Uterus (tissue), 4 donors: ENCODE data around the gene RPL27A. TPM values are rescaled to one million over a fixed set of nuclear protein-coding genes. Genes with fewer than 3 reads are reported as not detected.

Experiments used
- DNase-seq, 2 donors: peaks; one replicate each; pipeline ENCODE4 v3.0.0-alpha.2; 2019 to 2020
- H3K27ac ChIP-seq, 2 donors: fragments of 200-600 bp; sonication (generic); 1 replicate in 1 of 2; 2 replicates in 1 of 2; pipeline ENCODE4 v1.5.1; 2016 to 2018
- H3K27me3 ChIP-seq, 2 donors: fragments of 200-600 bp; sonication (generic); one replicate each; pipeline ENCODE4 v1.5.1; 2018 to 2019; ENCODE audit warnings: control low read depth in 1 of 2
- H3K36me3 ChIP-seq, 2 donors: fragments of 200-600 bp; sonication (generic); one replicate each; pipeline ENCODE4 v1.5.1; 2019; ENCODE audit warnings: control low read depth in 1 of 2
- H3K4me1 ChIP-seq, 2 donors: fragments of 200-600 bp; sonication (generic); one replicate each; pipeline ENCODE4 v1.5.1; 2018 to 2019; ENCODE audit warnings: control low read depth in 1 of 2
- H3K4me3 ChIP-seq, 2 donors: fragments of 200-600 bp; sonication (generic); 1 replicate in 1 of 2; 2 replicates in 1 of 2; pipeline ENCODE4 v1.5.1; 2018 to 2019; ENCODE audit warnings: mild to moderate bottlenecking in 1 of 2
- H3K9me3 ChIP-seq, 2 donors: fragments of 200-600 bp; sonication (generic); one replicate each; pipeline ENCODE4 v1.5.1; 2019; ENCODE audit warnings: control low read depth in 1 of 2
- POLR2A ChIP-seq, 2 donors: fragments of 450-650 bp; IDR thresholded peaks; one replicate each; pipeline ENCODE4 v1.6.1; 2016; ENCODE audit warnings: antibody characterized with exemption in 2 of 2, mild to moderate bottlenecking in 1 of 2, moderate library complexity in 1 of 2
- intact Hi-C: fragments of 100-400 bp; cut with DNase I; formaldehyde crosslinking; loops from one replicate; pipeline ENCODE4 v1.15.1; 2023; ENCODE audit warnings: low total_unique reads
- total RNA-seq, 4 donors: library from RNA; depleted of rRNA in 3 of 4; stranded (reverse); fragments of >200 nt in 3 of 4; gene quantifications; one replicate each; pipeline versions ENCODE4 v1.1.0 to v1.2.4, GENCODE V29; 2014 to 2023
- TF ChIP-seq, protein P1 (sequence below), 4 experiments: fragments of 200-600 bp in 2 of 4; fragments of 450-650 bp in 2 of 4; sonication (generic) in 2 of 4; IDR thresholded peaks; one replicate each; pipeline ENCODE4 v1.5.1; 2016 to 2019; ENCODE audit warnings: antibody characterized with exemption in 4 of 4, mild to moderate bottlenecking in 2 of 4, moderate library complexity in 1 of 4
- donor health status: DM: yes; HTN: yes; CAD: no.

RPL27A gene
- total RNA-seq, 4 donors from 2014 or later, result 505 to 3,151 (median 1,895) TPM

DNA sequence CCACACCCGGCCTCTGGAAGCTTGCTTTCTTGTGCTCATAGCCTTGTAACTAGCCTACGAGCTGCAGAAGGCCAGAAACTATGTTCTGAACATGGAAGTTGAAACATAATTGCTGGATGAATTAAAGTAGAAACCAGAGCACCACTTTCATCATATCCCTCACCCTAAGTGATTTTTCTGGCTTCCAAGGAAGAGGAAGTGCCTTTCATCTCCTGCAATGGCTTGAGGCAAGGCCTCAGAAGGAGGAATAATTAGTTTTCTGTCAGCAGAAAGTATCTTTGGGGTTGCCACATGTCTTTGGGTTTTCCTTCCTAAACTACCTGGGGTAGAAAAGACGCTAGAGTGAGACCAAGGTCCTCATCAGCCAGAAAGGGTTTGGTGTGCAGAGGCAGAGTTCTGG, 14.5 kb downstream of the RPL27A start:
- Histone ChIP-seq H3K4me3 (no peak overlapping the region), H3K36me3 (no peaks in the 10 kb centered on the region), H3K4me1 (peaks cover 0 to 11% of the 10 kb centered on the region in 2 donors), H3K9me3 (no peaks in the 10 kb centered on the region), H3K27me3 (no peaks in the 10 kb centered on the region), H3K27ac (no peak overlapping the region)
- intact Hi-C loops, result no loop called here
- peak in 1 of 2 donors; percentile 7 for DNase-seq
- TF ChIP-seq, protein P1, sequence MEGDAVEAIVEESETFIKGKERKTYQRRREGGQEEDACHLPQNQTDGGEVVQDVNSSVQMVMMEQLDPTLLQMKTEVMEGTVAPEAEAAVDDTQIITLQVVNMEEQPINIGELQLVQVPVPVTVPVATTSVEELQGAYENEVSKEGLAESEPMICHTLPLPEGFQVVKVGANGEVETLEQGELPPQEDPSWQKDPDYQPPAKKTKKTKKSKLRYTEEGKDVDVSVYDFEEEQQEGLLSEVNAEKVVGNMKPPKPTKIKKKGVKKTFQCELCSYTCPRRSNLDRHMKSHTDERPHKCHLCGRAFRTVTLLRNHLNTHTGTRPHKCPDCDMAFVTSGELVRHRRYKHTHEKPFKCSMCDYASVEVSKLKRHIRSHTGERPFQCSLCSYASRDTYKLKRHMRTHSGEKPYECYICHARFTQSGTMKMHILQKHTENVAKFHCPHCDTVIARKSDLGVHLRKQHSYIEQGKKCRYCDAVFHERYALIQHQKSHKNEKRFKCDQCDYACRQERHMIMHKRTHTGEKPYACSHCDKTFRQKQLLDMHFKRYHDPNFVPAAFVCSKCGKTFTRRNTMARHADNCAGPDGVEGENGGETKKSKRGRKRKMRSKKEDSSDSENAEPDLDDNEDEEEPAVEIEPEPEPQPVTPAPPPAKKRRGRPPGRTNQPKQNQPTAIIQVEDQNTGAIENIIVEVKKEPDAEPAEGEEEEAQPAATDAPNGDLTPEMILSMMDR (IDR thresholded peaks at IDR 0.05), result no peak
- TF ChIP-seq POLR2A (IDR thresholded peaks at IDR 0.05), result no peak

DNA sequence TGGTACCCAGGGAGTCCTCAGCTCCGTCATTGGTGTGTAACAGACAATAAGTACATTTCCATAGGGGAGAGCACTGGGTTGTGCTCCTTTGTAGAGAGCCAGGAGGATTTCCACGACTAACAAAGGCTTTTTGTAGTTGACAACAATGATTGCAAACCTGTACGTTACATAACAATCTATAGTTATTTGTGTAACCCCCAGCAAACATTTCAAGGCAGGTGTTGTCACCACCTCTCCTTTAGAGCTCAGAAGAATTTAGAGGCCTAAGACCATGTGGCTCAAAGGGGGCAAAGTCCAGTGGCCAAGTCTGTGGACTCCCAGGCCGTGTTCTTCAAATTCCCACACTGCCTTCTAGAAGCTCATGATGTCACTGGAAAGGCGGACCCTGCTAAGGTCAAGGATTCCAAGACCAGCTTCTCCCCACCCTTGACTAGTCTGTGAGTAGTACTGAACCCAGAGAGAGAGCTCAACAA, 15.8 kb downstream of the RPL27A start:
- peak overlapping the region; percentile 94 to 99 for H3K27ac ChIP-seq
- TF ChIP-seq, protein P1 (IDR thresholded peaks at IDR 0.05), result no peak
- no peak for TF ChIP-seq POLR2A (IDR thresholded peaks at IDR 0.05)
- no peak overlapping the region for H3K4me3 ChIP-seq
- H3K4me1 ChIP-seq, result peaks cover 6% of the 10 kb centered on the region in 2 donors
- intact Hi-C loops, result no loop called here
- H3K9me3 ChIP-seq, result no peaks in the 10 kb centered on the region
- no peaks in the 10 kb centered on the region for H3K27me3 ChIP-seq
- DNase-seq, result peak in 1 of 2 donors; percentile 10
- no peaks in the 10 kb centered on the region for H3K36me3 ChIP-seq

DNA sequence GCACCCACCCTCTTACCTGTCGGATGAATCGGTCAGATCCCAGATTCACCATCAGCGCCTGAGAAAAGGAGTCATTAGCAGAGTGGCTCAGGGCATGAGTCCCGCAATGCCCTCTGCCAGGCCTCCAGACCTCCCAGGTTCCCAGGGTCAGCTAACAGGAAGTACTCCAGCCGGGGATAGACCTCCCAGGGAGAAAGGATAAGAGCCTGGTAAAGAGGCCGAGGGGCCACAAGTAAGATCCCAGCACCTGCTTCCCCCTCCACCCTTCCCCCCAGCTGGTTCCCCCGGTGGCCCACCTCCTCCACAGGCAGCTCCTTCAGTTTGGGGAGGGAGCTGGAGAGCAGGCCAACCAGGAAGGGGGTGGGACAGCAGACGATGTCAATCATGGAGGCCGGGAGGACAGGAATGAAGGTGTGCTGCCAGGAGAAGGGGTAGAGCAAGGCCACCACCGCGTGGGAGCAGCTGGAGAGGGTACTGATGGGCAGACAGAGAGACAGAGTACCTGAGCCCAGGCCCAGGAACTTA, 16.4 kb downstream of the RPL27A start:
- no peak for TF ChIP-seq POLR2A (IDR thresholded peaks at IDR 0.05)
- TF ChIP-seq, protein P1 (IDR thresholded peaks at IDR 0.05), result no peak
- H3K4me1 ChIP-seq, result peaks cover 4 to 6% of the 10 kb centered on the region in 2 donors
- peak overlapping the region; percentile 94 to 99 for H3K27ac ChIP-seq
- no peak overlapping the region for H3K4me3 ChIP-seq
- no peaks in the 10 kb centered on the region for H3K36me3 ChIP-seq
- intact Hi-C loops, result no loop called here
- peak; percentile 14 to 30 for DNase-seq
- H3K9me3 ChIP-seq, result no peaks in the 10 kb centered on the region
- no peaks in the 10 kb centered on the region for H3K27me3 ChIP-seq

DNA sequence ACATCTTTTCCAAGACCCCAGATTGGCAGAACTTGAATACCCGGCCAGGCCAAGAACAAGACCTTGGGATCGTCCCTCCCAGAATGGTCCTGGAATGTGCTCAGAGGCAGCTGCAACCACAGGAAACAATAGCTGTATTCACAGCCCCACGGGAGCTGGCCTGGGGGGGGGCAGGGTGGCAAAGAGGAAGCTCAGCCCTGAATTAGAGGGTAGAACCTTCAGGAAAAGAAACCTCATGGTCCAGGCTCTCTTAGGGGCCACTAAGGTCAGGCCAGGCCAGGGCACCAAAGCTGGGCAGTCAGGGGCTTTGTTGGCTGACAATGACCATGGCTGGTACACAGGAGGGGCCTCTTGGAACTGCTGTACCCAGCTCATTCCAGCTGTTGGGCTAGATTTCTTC, 17.3 kb downstream of the RPL27A start:
- Histone ChIP-seq H3K4me3 (no peak overlapping the region), H3K27me3 (no peaks in the 10 kb centered on the region), H3K36me3 (no peaks in the 10 kb centered on the region), H3K9me3 (no peaks in the 10 kb centered on the region), H3K4me1 (peaks cover 4 to 6% of the 10 kb centered on the region in 2 donors), H3K27ac (peak overlapping the region; percentile 94 to 99)
- intact Hi-C loops, result loop anchor here (10.0 kb wide), 1 partner anchor 105 kb away; no protein-coding TSS in a partner anchor
- TF ChIP-seq, protein P1 (IDR thresholded peaks at IDR 0.05), result no peak
- TF ChIP-seq POLR2A (IDR thresholded peaks at IDR 0.05), result no peak
- peak in 1 of 2 donors; percentile 16 for DNase-seq

DNA sequence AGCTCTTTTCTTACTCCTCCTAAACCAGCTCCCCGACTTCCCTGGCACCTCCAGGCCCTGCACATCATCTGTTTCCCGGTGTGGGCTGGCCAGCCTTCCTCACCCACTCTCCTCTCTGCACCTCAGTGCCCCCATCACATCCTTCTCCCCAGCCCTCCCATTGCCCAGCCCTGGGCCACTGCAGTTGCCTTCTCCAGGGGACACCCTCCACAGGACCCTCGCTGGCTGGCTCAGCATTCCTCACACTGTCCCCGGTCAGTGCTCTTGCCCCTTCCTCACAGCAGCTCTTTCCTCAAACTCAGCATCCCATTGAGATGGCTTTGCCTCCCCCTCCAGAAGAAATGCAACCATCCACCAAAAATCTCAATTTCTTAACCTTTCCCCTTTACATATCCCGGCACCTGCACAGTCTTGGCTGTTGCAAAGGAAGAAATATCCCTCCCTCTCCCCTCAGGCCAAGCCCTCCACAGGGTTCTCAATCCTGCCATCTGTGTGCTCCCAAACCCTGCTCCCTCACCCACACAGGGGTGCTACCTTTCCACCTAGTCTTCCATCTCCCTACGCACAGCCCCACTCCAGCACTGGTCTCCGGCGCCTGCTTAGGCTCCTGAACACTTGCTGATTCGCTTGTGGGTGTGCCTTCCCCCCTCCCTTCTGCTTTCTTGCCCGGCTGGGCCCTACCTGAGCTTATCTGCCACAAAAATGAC, 19.5 kb downstream of the RPL27A start:
- Histone ChIP-seq H3K27ac (peak overlapping the region; percentile 94 to 99), H3K4me1 (peaks cover 6 to 11% of the 10 kb centered on the region in 2 donors), H3K9me3 (no peaks in the 10 kb centered on the region), H3K36me3 (no peaks in the 10 kb centered on the region), H3K27me3 (no peaks in the 10 kb centered on the region), H3K4me3 (no peak overlapping the region)
- DNase-seq, result no peak
- intact Hi-C loops, result loop anchor here (10.0 kb wide), 1 partner anchor 103 kb away; no protein-coding TSS in a partner anchor
- TF ChIP-seq POLR2A (IDR thresholded peaks at IDR 0.05), result no peak
- TF ChIP-seq, protein P1 (IDR thresholded peaks at IDR 0.05), result no peak
